ENCODE measurements around the gene CUEDC2.

The CUEDC2 gene

GRCh38 chr10:102414749-102415148 is 17.6 kb downstream of the CUEDC2 start:
- TF ChIP-seq, protein P1, sequence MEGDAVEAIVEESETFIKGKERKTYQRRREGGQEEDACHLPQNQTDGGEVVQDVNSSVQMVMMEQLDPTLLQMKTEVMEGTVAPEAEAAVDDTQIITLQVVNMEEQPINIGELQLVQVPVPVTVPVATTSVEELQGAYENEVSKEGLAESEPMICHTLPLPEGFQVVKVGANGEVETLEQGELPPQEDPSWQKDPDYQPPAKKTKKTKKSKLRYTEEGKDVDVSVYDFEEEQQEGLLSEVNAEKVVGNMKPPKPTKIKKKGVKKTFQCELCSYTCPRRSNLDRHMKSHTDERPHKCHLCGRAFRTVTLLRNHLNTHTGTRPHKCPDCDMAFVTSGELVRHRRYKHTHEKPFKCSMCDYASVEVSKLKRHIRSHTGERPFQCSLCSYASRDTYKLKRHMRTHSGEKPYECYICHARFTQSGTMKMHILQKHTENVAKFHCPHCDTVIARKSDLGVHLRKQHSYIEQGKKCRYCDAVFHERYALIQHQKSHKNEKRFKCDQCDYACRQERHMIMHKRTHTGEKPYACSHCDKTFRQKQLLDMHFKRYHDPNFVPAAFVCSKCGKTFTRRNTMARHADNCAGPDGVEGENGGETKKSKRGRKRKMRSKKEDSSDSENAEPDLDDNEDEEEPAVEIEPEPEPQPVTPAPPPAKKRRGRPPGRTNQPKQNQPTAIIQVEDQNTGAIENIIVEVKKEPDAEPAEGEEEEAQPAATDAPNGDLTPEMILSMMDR (IDR thresholded peaks at IDR 0.05; ENCODE audit: low read depth, low read length) = no peak
- no peak for DNase-seq (ENCODE audit: low read depth in 2 of 2)

DNA sequence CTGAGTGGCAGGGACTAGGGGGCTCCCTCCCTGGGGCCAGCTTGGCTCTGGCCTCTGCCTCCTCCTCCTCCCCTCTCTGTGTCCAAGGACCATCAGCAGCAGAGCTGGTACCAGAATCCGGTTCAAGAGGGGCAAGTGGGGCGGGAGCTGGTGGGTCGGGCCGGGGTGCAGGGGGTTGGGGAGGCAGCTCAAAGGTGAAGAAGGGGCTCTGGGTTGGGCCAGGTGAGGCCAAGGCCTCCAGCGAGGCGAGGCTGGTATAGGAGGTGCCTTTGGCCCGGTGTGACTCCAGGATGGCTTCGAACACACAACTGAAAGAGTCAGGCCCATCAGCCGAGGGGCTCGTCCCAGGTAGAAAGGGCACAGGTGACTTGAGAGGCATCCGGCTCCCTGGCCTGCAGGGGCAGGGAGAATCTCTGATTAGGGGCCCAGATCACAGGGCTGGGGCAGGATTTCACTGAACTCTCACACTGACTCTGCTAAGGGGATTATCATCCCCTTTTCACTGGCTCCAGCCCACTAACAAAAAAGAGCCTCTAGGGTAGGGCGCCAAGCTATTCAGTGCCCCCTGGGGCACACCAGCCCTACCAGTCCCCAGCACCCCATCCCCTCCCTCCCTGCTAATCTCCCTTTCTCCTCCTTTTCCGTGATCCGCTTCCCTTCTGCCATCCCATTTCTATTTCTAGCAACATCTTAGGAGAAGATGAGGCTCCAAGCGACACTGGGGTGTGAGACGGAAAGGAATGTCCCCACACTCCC is 18.4 kb downstream of the CUEDC2 start:
- no peak for DNase-seq (ENCODE audit: low read depth in 2 of 2)
- TF ChIP-seq, protein P1 (IDR thresholded peaks at IDR 0.05; ENCODE audit: low read depth, low read length) = no peak
- no peak overlapping the region for H3K4me3 ChIP-seq (replicated peaks in 1 of 2; ENCODE audit: low read depth in 2 of 2, low read length in 2 of 2)

More at GRCh38 chr10:102414749-102415148, 17.6 kb downstream of the CUEDC2 start:
- H3K4me3 ChIP-seq (replicated peaks in 1 of 2; ENCODE audit: low read depth in 2 of 2, low read length in 2 of 2) = no peak overlapping the region

GRCh38 chr10:102413053-102413705 is 19.2 kb downstream of the CUEDC2 start:
- DNase-seq (ENCODE audit: low read depth in 2 of 2) = peak; percentile 56 to 73
- TF ChIP-seq, protein P1 (IDR thresholded peaks at IDR 0.05; ENCODE audit: low read depth, low read length) = no peak
- H3K4me3 ChIP-seq (replicated peaks in 1 of 2; ENCODE audit: low read depth in 2 of 2, low read length in 2 of 2) = no peak overlapping the region

DNA sequence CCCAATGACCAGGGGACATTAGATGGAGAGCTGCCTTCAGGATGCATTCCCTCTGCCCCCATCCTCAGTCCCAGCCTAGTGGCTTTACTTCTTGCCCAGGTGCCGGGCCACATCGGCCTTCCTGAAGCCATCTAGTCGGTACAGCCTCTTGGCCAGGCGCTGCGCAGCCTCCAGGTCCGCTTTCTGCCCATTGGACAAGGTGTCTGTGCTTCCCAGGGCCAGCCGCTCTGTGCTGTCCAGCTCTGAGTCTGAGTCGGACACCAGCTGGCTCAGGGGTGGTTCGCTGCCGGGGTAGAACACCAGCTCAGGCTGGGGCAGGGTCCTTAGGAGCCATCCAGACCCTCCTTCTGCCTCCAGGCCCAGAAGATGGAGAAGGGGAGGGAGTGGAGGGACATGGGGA is 20.1 kb downstream of the CUEDC2 start:
- no peak for DNase-seq (ENCODE audit: low read depth in 2 of 2)
- TF ChIP-seq, protein P1 (IDR thresholded peaks at IDR 0.05; ENCODE audit: low read depth, low read length) = no peak
- H3K4me3 ChIP-seq (replicated peaks in 1 of 2; ENCODE audit: low read depth in 2 of 2, low read length in 2 of 2) = no peak overlapping the region

DNA sequence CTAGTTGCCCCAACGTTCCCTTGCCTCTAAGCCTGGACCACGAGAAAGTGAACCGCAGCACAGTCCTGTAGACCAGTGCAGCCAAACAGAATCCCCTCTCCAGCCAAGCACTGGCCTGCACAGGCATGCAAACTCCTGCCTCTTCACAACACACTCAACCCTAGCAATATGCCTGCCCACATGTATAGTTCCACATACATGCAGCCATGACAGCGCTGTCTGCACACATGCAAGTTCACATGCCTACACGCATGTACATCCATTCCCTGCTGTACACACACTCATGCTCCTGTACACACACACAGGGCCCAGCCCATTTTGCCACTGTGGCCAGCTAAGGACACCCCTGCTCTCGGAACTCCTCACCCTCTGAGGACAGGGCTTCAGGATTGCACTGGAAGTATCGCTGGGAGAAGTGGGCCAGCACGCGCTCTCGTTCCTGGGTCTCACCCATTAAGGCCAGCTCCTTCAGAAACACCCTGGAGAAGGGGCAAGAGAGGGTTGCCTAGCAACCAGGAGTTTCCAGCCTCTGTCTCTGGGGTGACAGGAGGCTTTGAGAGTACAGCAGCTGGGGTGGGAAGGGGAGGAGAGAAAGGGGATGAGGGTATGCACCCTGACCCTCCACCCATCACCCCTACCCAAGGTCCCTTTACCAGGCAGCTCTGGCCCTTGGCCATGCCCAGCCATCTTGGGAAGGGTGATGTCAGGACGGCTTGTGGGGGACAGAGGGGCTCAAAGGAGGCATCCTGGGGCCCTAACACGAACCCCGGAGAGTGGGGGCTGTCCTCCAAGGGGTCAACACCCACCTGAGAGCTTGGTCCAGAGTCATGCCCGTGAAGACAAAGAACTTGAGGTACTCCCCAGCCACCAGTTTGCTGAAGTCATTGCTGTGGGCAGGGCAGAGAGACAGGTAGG is 20.8 kb downstream of the CUEDC2 start:
- H3K4me3 ChIP-seq (replicated peaks in 1 of 2; ENCODE audit: low read depth in 2 of 2, low read length in 2 of 2) = no peak overlapping the region
- TF ChIP-seq, protein P1 (IDR thresholded peaks at IDR 0.05; ENCODE audit: low read depth, low read length) = no peak
- no peak for DNase-seq (ENCODE audit: low read depth in 2 of 2)

- DNase-seq (ENCODE audit: low read depth in 2 of 2) = peak in 1 of 2 donors; percentile 33
- peak overlapping the region; percentile 7 to 34 for H3K4me3 ChIP-seq (replicated peaks in 1 of 2; ENCODE audit: low read depth in 2 of 2, low read length in 2 of 2)
- TF ChIP-seq, protein P1 (IDR thresholded peaks at IDR 0.05; ENCODE audit: low read depth, low read length) = no peak
Observed at GRCh38 chr10:102410429-102411073, 21.8 kb downstream of the CUEDC2 start.

Data from cardiac fibroblast (primary cell).